Measurements from ENCODE around the gene SPRED2. TPM values are rescaled to one million over a fixed set of nuclear protein-coding genes. Genes with fewer than 3 reads are reported as not detected.

SPRED2 gene
- total RNA-seq, 2 experiments from 2014 or later = 12.2 to 12.6 TPM

DNA sequence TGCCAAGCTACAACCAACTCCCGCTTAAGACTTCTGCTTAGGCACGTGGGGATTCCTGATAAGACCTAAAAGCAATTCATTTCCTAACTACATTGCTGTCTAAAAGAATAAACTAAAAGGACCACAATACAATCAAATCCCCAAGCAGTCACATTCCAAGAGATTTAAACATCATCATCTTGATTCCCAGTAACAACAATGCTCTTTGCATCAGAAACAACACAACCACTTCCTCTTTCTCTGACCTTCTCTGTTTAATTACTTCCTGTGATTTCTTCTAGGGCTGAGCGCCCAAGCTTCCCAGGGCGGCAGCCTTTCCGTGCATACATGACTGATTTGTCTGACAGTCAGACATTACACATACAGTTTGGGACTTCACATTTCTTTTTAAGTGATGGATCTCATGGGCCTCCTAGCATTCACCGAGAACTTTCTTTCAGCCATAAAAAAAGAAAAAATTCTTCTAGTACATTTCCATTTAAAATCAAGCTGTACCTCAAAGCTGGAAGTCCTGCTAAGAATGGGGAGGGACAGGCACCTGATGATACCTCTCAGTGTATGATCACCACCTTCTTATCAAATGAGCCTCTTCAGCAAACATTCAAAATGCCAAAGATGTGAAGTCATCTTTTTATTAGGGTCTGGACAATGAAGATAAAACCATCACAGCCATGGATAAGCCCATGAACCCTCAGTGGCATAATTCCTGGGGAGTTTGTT is 11.5 kb downstream of the SPRED2 start:
- Mint-ChIP-seq H3K27me3 (no peaks in the 10 kb centered on the region), H3K36me3 (ENCODE audit: low read depth) (peaks cover 6% of the 10 kb centered on the region), H3K4me1 (peaks cover 33% of the 10 kb centered on the region), H3K27ac (no peak overlapping the region), H3K9me3 (no peaks in the 10 kb centered on the region), H3K4me3 (no peak overlapping the region)
- no peak for DNase-seq
- ChIA-PET CTCF (no interaction called here), POLR2A (interaction anchor here (1.0 to 1.1 kb wide), 2 partner anchors 9 to 38 kb away, joined by 3 to 4 read pairs; no protein-coding TSS in a partner anchor)

DNA sequence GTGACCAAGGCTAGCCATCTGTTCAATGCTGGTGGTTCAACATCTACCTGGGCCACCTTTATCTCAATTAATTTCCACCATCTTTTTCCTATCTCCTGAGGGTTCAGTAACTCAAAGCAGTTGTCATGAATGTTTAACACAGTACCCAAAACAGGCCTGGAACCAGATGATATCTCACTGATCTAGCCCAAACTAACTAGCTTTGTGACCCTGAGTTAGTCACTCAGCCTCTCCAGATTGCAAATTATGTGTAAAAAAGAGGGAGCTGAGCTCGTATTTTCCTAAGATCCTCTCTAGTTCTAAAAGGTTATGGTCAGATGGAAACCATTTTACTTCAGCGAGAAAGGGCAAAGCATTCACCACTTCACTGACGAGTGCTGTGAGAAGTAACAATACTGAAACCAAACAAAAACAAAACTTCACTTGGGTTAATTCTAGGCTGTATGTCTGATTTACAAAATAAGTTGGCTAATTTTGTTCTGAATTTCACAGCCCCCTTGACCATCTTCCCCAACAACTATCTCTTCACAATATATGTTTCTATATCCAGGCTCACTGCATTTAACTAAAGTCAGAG is 14.8 kb downstream of the SPRED2 start:
- no peaks in the 10 kb centered on the region for H3K9me3 Mint-ChIP-seq
- H3K27me3 Mint-ChIP-seq = no peaks in the 10 kb centered on the region
- peaks cover 4% of the 10 kb centered on the region for H3K36me3 Mint-ChIP-seq (ENCODE audit: low read depth)
- POLR2A ChIA-PET = interaction anchor here (1.3 to 1.6 kb wide), 2 partner anchors 9 to 135 kb away, joined by 4 read pairs; no protein-coding TSS in a partner anchor
- CTCF ChIA-PET = interaction anchor here (1.1 kb wide), 1 partner anchor 11 kb away, joined by 3 read pairs; no protein-coding TSS in a partner anchor
- H3K4me3 Mint-ChIP-seq = no peak overlapping the region
- H3K4me1 Mint-ChIP-seq = peaks cover 33% of the 10 kb centered on the region
- DNase-seq = no peak
- H3K27ac Mint-ChIP-seq = no peak overlapping the region

DNA sequence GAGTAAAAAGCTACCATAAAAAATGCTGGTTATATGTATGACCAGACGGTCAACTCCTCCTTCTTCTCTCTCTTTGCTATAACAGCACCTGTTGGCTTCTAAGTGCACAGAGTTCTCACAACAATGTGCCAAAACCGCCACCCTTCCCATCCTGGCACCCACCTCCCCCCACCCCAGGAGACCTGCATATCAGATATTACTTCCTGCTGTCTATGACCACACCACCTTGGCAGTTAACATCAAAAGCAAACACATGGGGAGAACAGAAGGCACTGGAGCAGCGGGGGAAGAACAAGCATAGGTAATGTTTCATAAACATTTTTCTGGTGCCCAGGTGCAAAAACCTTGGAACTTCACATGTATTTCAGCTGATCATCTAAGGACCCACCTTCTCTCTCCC is 15.5 kb downstream of the SPRED2 start:
- no peak overlapping the region for H3K27ac Mint-ChIP-seq

DNA sequence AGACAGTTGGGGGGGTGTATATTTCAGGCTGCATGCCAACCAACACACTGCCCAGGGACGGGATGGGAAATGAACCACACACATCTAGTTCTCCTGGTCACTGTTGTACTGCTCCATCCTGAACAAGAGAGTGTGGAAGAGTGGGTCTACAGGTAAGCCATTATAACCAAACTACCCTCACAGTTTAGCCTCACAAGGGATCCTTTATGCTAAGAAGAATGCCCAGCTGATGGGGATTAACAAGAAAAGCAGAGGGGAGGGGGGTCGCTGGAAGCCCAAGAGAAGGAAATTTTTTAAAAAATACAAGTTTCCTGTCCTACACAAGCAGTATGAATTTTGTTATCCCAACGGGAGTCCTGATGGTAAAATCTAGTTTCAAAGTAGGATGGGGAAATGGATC is 16.1 kb downstream of the SPRED2 start:
- CTCF ChIA-PET = no interaction called here
- Mint-ChIP-seq H3K4me3 (no peak overlapping the region), H3K36me3 (ENCODE audit: low read depth) (peaks cover 4% of the 10 kb centered on the region), H3K9me3 (no peaks in the 10 kb centered on the region), H3K27ac (no peak overlapping the region), H3K4me1 (peaks cover 29% of the 10 kb centered on the region), H3K27me3 (no peaks in the 10 kb centered on the region)
- POLR2A ChIA-PET = no interaction called here
- no peak for DNase-seq

More for the DNA sequence above, 15.5 kb downstream of the SPRED2 start:
- CTCF ChIA-PET = interaction anchor here (1.1 kb wide), 1 partner anchor 10 kb away, joined by 3 read pairs; no protein-coding TSS in a partner anchor
- Mint-ChIP-seq H3K4me1 (peaks cover 31% of the 10 kb centered on the region), H3K27me3 (no peaks in the 10 kb centered on the region), H3K36me3 (ENCODE audit: low read depth) (peaks cover 4% of the 10 kb centered on the region), H3K4me3 (no peak overlapping the region), H3K9me3 (no peaks in the 10 kb centered on the region)
- POLR2A ChIA-PET = interaction anchor here (1.6 kb wide), 1 partner anchor 134 kb away, joined by 4 read pairs; no protein-coding TSS in a partner anchor
- DNase-seq = no peak

DNA sequence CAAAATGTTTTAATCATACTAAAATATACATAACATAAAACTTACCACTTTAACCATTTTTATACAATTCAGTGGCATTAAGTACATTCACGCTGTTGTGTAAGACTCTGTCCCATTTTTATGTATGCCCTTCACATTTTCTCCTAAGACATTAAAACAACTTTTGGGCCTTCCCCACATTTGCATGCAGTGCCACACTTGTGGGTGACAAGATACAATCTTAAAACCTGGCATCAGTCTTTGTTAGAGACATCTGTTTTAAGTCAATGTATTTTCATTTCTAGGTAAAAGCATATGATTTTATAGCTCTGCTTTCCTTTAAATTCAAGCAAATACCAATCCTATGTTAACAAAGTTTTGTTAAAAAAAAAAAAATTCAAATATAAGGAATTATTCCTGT is 17.3 kb downstream of the SPRED2 start:
- H3K4me3 Mint-ChIP-seq = no peak overlapping the region
- DNase-seq = no peak
- POLR2A ChIA-PET = interaction anchor here (0.7 to 1.0 kb wide), 2 partner anchors 16 to 188 kb away, joined by 3 read pairs; partner anchors contain the start of gene ACTR2
- H3K9me3 Mint-ChIP-seq = no peaks in the 10 kb centered on the region
- H3K27me3 Mint-ChIP-seq = no peaks in the 10 kb centered on the region
- no peak overlapping the region for H3K27ac Mint-ChIP-seq
- CTCF ChIA-PET = no interaction called here
- peaks cover 21% of the 10 kb centered on the region for H3K4me1 Mint-ChIP-seq
- no peaks in the 10 kb centered on the region for H3K36me3 Mint-ChIP-seq (ENCODE audit: low read depth)

DNA sequence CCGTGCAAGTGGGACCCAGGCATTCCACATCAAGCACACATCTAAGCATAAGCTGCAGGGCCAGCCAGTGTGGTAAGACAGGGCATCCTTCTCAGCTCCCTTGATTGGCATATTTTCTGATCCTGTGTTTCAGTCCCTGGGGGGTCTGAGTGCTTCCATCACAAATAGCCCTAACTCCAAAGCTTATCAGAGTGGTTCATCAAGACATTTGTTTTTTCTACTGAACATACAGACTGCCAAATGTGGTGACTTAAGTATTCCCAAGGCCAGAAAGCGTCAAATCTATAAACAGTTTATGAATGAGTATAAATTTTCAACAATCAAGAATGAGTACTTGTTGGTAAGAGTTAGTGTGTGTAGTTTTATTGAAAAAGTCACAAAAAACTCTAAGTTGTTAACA is 18.8 kb downstream of the SPRED2 start:
- POLR2A ChIA-PET = no interaction called here
- CTCF ChIA-PET = no interaction called here

DNA sequence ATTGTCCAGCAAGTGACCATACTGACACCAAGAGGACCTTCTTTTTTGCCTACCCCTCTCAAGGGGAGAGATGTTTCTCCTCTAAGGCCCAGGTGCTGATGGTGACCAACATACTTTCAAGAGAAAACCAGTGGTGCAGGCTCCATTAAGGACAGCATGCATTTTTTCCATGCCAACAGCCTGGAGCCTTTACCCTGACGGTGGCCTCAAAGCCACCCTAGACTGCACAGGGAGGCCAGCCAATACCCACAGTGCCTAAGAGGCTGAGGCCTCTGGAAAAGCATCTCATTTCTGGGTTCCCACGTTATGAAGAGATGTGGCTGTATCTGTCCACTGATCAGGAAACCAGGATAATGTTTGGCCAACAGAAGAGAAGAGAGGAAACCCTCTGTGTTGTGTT is 19.3 kb downstream of the SPRED2 start:
- H3K4me1 Mint-ChIP-seq = peaks cover 15% of the 10 kb centered on the region
- ChIA-PET POLR2A (no interaction called here), CTCF (no interaction called here)
- no peak overlapping the region for H3K4me3 Mint-ChIP-seq
- no peaks in the 10 kb centered on the region for H3K9me3 Mint-ChIP-seq
- DNase-seq = no peak
- no peak overlapping the region for H3K27ac Mint-ChIP-seq
- no peaks in the 10 kb centered on the region for H3K27me3 Mint-ChIP-seq
- no peaks in the 10 kb centered on the region for H3K36me3 Mint-ChIP-seq (ENCODE audit: low read depth)

More for the DNA sequence above, 18.8 kb downstream of the SPRED2 start:
- DNase-seq = no peak
- Mint-ChIP-seq H3K4me3 (no peak overlapping the region), H3K27ac (no peak overlapping the region), H3K36me3 (ENCODE audit: low read depth) (no peaks in the 10 kb centered on the region), H3K27me3 (no peaks in the 10 kb centered on the region), H3K4me1 (peaks cover 19% of the 10 kb centered on the region), H3K9me3 (no peaks in the 10 kb centered on the region)

DNA sequence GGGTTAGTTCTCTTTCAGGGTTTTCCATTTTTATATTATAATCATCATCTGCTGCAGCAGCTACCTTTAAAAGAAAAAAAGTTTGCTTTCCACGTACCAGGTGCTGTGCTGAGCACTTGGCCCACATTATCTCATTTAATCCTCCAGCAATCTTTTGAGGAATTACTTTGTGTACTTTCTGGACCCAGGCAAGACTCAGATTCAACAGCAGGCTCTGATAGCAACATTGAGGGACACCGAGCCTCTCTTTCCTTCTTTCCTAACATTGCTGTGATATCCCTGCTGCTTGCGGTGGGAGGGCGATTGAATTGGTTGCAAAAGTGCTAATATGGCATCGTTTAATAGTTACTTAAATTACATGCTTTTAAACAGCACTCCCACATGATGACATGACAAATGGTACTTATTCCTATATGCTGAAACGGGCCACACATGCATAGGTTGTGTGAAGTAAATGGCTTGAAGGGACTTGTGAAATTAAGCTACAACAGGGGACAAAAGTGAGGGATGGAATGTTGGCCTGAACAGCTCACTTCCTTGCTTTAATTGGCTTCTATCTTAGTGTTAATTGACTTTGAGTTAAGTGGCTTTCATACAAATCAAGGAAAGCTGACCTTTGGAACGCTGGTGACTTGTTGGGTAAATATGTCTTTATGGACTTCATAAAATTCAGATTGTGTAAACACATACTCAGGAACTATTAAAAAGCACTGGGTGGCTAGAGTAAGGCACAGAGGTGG is 21.2 kb downstream of the SPRED2 start:
- Mint-ChIP-seq H3K9me3 (no peaks in the 10 kb centered on the region), H3K36me3 (ENCODE audit: low read depth) (no peaks in the 10 kb centered on the region), H3K27ac (no peak overlapping the region), H3K4me1 (peaks cover 13% of the 10 kb centered on the region), H3K27me3 (no peaks in the 10 kb centered on the region), H3K4me3 (no peak overlapping the region)
- DNase-seq = no peak
- ChIA-PET POLR2A (no interaction called here), CTCF (no interaction called here)

DNA sequence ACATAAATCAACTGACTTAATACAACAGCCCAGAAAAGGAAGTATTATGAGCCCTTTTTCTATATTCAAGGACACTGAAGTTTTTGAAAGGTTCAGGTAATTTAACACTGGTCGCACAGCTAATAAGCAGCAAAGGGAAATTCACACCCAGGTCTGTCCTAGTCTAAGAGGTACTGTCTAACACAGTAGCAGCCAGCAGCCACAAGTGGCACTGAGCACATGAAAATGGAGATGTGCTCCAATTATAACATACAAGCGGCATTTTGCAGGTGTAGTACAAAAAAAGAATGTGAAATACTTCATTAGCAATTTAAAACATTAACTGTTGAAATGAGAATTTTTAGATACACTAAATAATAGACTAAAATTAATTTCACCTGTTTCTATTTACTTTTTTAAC is 23.4 kb downstream of the SPRED2 start:
- Mint-ChIP-seq H3K9me3 (no peaks in the 10 kb centered on the region), H3K27me3 (no peaks in the 10 kb centered on the region), H3K4me1 (peaks cover 13% of the 10 kb centered on the region), H3K27ac (no peak overlapping the region), H3K36me3 (ENCODE audit: low read depth) (no peaks in the 10 kb centered on the region), H3K4me3 (no peak overlapping the region)
- CTCF ChIA-PET = no interaction called here
- DNase-seq = no peak
- POLR2A ChIA-PET = no interaction called here

DNA sequence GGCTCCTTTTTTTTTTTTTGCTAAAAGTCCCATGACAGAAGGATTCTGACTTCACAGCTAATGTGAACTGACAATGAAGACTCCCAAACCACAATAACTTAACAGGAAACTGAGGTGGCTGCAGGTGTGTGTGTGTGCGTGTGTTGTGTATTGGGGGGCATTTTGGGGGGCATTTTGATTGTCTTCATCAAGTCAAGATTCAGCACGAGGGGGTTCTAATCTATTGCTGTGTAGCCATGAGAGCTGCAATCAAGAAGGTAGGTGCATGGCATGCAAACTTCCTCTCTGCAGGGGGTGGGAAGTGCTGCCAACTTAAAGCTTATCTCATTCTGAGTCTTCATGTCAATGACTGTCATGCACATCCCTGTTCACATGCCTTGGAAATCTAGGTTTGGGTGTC is 25.2 kb downstream of the SPRED2 start:
- H3K4me1 Mint-ChIP-seq = peaks cover 13% of the 10 kb centered on the region
- DNase-seq = no peak
- CTCF ChIA-PET = interaction anchor here (0.5 to 1.6 kb wide), 5 partner anchors 10 to 171 kb away, joined by 3 to 4 read pairs (median 3); no protein-coding TSS in a partner anchor
- POLR2A ChIA-PET = interaction anchor here (1.0 kb wide), 1 partner anchor 24 kb away, joined by 3 read pairs; no protein-coding TSS in a partner anchor
- H3K9me3 Mint-ChIP-seq = no peaks in the 10 kb centered on the region
- no peaks in the 10 kb centered on the region for H3K27me3 Mint-ChIP-seq
- H3K4me3 Mint-ChIP-seq = no peak overlapping the region
- H3K27ac Mint-ChIP-seq = no peak overlapping the region
- H3K36me3 Mint-ChIP-seq (ENCODE audit: low read depth) = no peaks in the 10 kb centered on the region

DNA sequence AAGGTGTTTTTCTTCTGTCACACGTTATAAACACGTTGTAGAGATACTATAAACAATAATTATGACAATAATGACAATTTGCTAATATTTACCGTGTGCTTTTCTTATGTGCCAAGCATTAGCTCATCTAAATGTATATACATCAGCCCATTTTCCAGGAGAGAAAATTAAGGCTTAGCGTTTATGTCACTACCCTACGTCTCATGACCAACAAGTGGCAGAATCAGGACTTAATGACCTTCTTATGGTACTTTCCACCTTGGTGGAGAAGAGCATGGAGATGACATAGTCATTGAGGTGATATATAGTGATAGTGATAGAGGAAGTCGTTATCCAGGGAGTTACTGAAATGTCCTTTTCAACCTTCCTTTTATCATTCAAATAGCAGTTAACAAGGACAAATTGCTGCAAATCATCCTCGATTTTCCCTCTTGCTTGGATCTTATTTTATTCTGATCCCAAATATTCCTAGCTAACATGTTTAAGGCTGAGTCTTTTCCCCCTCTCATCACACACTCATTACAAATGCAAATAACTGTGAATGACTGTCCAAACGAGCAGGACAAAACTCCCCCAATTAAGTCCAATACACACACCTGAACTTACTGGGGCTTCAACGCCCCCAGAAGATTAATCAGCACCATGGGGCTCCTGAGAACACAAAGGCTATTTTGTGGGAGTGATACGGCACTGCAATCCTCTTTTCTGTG is 27.3 kb downstream of the SPRED2 start:
- ChIA-PET POLR2A (no interaction called here), CTCF (no interaction called here)
- peaks cover 15% of the 10 kb centered on the region for H3K4me1 Mint-ChIP-seq
- no peak overlapping the region for H3K27ac Mint-ChIP-seq
- DNase-seq = no peak
- H3K4me3 Mint-ChIP-seq = no peak overlapping the region
- H3K36me3 Mint-ChIP-seq (ENCODE audit: low read depth) = no peaks in the 10 kb centered on the region
- no peaks in the 10 kb centered on the region for H3K9me3 Mint-ChIP-seq
- H3K27me3 Mint-ChIP-seq = peaks cover 1% of the 10 kb centered on the region

DNA sequence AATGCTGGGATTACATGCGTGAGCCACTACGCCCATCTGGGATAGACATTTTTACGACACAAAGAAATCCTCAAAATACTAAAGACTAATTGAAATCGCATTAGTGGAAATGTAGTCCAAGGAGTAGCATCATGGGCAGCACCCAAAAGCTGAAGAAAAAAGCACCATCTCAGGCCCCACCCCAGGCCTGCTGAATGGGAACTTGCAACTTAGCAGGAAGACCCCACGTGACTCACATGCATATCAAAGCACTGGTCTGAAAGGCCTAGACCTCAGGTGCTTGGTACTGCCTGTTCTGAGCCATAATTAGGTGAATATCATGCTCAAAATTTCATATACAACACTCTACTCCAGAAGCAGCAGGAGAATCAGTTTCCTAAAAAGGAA is 28.9 kb downstream of the SPRED2 start:
- H3K9me3 Mint-ChIP-seq = no peaks in the 10 kb centered on the region
- no peak overlapping the region for H3K4me3 Mint-ChIP-seq
- peaks cover 15% of the 10 kb centered on the region for H3K4me1 Mint-ChIP-seq
- H3K27ac Mint-ChIP-seq = no peak overlapping the region
- no peak for DNase-seq
- peaks cover 1% of the 10 kb centered on the region for H3K27me3 Mint-ChIP-seq
- ChIA-PET POLR2A (no interaction called here), CTCF (no interaction called here)
- peaks cover under 1% of the 10 kb centered on the region for H3K36me3 Mint-ChIP-seq (ENCODE audit: low read depth)

Data from activated CD4-positive, alpha-beta memory T cell treated with anti-CD3 and anti-CD28 coated beads, Interleukin-2, amount 10 ng/mL, durations not matched to agents 7 days and 5 days (primary cell).